ENCODE results near the gene PMF1. TPM values are rescaled to one million over a fixed set of nuclear protein-coding genes. Genes with fewer than 3 reads are reported as not detected.

PMF1 gene
- total RNA-seq, 1 experiment from 2014 or later: 115 TPM

DNA sequence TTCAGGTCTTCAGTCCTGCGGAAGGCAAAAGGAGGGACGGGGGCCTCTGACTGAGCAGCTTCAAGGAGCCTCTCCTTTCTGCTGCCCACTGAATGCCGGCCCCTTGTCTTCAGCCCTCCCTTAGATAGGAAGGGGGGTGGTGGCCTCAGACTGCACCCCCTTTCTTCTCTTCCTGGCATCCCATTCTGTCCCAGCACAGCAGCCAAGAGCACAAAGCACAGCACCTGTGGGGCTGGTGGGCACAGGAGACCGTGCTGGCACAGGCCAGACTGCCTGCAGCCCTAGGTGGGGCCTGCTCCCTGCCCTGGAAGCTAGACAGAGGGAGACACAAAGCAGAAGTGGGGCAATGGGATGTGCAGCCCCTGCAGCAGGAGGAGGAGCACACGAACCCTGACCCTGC lies 36.8 kb downstream of the PMF1 start:
- in situ Hi-C loops (cut with HindIII; ENCODE audit: low pct_unique_long_range_greater_than_20kb, low sequenced_read_pairs): no loop called here
- DNase-seq (ENCODE audit: low read depth): no peak

DNA sequence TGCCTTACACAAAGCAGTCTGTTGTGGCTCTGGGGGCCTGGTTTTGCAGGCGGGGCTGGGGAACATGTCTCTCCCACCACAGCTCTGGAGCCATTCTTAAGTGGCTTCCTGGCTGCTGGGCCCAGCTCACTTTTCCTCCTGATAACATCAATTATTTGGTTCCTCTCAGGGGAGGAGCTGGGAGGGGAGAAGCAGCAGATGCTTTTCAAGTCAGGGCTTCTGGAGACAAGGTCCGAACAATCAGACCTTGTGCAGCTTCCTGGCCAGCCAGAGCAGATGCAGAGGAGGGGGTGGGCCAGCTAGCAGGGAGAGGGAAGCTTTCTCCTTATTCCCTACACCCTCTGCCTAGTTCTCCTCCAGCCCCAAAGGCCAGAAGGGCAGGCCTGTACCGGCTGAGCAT lies 38.7 kb downstream of the PMF1 start:
- DNase-seq (ENCODE audit: low read depth): no peak
- in situ Hi-C loops (cut with HindIII; ENCODE audit: low pct_unique_long_range_greater_than_20kb, low sequenced_read_pairs): no loop called here

DNA sequence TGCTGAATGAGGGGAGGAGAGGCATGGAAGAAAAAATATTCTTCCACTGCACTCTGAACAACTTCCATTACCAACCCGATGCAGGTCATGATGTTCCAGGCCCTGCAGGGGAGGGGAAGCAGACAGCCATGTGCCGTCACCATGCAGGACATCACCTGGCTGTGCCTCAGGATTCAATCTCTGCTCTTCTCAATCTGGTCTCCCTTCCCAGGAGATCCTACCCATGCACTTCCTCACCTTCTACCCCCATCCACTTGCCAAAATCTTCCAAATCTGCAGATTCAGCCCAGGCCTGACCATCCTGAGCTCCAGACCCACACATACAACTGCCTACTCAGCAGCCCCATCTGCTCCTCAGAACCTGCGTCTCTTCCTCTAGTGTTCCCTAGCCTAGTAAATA lies 40.8 kb downstream of the PMF1 start:
- in situ Hi-C loops (cut with HindIII; ENCODE audit: low pct_unique_long_range_greater_than_20kb, low sequenced_read_pairs): no loop called here
- DNase-seq (ENCODE audit: low read depth): no peak

DNA sequence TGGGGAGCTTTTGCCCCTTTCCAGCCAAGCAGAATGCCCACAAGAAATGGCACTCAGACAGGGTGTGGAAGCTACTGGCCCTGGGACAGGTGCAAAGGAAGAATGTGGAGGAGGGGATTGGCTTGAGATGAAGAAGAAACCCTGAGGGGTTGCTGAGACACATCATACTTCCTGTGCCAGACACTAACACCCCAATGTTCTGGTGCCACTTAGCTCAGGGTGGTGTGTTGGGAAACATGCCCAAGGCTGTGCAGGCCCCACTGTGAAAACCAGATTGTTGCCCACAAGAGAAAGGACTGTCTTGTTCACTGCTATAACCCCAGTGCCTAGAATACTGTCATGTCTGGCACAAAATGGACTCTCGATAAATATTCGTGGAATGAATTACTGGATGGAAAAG lies 44.9 kb downstream of the PMF1 start:
- in situ Hi-C loops (cut with HindIII; ENCODE audit: low pct_unique_long_range_greater_than_20kb, low sequenced_read_pairs): no loop called here
- no peak for DNase-seq (ENCODE audit: low read depth)

DNA sequence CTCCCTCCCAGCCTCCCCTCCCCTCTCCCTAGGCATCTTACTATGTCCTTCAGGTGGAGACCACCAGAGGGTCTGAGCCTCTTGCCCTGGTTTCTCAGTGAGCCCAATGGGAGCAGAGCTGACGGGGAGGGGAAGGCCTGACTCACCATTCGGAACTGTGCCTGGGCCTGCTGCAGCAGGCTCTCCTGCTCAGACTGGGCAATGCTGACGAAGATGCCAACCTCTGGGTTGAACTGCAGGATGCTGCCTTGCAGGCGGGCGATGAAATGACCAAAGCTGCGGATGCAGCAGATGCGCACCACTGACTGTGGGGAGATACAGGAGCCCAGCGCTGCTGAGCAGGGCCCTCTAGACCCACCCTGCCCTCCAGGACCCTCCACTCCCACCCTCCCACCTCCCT lies 46.1 kb downstream of the PMF1 start:
- no peak for DNase-seq (ENCODE audit: low read depth)
- in situ Hi-C loops (cut with HindIII; ENCODE audit: low pct_unique_long_range_greater_than_20kb, low sequenced_read_pairs): no loop called here

DNA sequence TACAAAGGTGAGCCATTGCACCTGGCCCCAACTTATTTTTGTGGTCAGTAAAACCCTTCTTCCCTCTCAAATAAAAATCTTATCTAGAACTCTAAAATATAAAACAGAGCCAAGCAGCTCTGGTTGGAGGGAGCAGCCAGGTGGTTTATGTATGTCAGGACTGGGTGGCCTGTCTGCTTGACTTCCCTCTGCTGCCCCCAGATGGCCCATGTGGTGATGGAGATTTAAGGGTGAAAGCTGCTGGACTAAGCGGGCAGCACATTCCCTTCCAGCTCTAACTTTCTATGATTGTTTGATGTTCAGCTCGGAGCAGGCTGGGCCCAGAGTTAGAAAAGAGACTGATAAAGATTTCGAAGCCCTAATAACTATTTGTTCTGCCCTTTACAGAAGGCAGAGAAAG lies 47.0 kb downstream of the PMF1 start:
- in situ Hi-C loops (cut with HindIII; ENCODE audit: low pct_unique_long_range_greater_than_20kb, low sequenced_read_pairs): no loop called here

DNA sequence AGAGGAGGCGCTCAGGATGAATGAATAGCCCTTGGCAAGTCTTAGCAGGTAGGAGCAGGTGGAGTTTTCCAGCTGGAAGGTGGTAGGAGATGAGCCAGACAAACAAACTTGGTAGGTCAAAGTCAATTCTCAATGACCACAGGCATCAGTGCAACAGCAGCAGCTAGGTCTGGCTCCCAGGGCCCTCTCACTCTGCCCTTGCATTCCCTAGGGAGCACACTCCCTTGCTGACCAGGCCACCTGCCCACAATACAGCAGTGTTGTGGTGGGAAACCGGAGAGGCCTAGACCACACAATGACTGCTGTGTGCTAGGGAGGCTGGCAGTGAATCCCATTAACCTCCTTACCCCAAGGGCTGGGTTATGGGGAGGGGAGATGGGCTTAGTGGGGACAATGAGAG lies 48.1 kb downstream of the PMF1 start:
- no peak for DNase-seq (ENCODE audit: low read depth)

More for the DNA sequence above, 47.0 kb downstream of the PMF1 start:
- DNase-seq (ENCODE audit: low read depth): no peak

DNA sequence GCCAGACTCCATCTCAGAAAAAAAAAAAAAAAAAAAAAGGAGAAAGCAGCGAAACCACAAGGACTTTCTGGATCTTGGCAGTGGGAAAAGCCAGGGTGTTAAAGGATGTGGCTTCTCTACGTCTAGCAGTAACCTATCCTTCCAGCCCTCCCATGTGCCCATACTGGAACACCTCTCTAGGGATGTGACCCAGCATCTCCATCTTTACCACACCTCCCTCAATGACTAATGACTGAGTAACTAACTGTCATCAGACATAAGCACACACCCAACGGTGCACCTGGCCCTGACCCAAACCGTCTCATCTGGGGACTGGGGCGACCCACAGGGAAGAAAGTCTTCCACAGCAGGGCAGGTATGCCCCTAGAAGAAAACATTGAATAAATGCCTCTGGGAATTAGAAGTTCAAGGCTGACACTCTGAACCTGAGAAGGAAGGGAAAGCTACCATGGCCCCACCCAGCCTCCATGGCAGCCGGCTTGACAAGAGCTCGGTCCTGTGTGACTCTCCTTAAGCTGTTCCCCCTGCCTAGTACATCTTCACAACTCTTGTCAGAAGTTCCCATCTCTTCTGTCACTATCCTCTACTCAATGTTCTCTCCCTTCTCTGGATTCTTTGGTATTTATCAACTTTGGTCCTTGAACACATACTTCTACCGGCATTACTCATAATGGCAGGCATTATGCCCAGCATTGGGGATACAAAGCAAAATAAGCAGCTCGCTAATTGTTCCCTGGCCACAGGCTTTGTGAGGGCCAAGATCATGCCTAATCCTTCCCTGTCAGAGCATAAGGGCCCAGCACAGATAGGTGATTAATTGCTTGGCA lies 49.9 kb downstream of the PMF1 start:
- no peak for DNase-seq (ENCODE audit: low read depth)
- in situ Hi-C loops (cut with HindIII; ENCODE audit: low pct_unique_long_range_greater_than_20kb, low sequenced_read_pairs): no loop called here

More for the DNA sequence above, 48.1 kb downstream of the PMF1 start:
- in situ Hi-C loops (cut with HindIII; ENCODE audit: low pct_unique_long_range_greater_than_20kb, low sequenced_read_pairs): no loop called here

DNA sequence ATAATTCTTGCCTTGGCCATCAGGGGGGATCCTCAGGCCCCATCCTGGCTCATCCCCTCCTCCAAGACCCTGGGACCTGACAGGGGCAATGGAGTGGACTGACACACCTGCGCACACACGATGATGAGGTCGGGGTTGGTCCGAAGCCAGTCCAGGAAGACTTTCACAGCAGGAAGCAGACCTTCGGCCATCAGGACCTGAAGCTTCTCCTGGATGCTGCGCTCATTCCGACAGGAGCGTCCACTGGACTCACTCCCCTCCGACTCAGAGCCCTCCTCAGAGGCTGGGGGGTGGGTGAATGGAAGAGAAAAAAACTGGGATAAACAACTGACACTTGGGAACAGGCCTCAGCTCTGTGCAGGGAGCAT lies 50.5 kb downstream of the PMF1 start:
- in situ Hi-C loops (cut with HindIII; ENCODE audit: low pct_unique_long_range_greater_than_20kb, low sequenced_read_pairs): no loop called here

DNA sequence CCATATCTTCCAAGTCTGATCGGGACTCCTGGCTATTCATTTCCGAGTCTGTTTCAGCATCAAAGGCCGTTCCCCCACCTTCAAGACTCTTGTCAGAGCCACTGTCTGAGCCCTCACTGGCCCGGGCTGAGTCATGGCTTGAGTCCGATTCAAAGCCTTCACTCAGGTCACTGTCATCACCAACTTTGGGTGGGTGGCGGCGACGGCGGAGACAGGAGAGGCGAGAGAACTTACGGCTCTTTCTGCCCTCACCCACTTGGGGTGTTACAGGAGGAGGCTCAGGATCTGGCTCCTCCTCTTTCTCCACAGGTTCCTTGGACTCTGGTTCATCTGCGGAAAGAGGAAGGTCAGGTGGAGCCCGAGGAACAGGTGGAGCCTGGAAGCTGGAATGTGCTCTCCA lies 53.2 kb downstream of the PMF1 start:
- in situ Hi-C loops (cut with HindIII; ENCODE audit: low pct_unique_long_range_greater_than_20kb, low sequenced_read_pairs): no loop called here
- DNase-seq (ENCODE audit: low read depth): no peak

More for the DNA sequence above, 50.5 kb downstream of the PMF1 start:
- no peak for DNase-seq (ENCODE audit: low read depth)

DNA sequence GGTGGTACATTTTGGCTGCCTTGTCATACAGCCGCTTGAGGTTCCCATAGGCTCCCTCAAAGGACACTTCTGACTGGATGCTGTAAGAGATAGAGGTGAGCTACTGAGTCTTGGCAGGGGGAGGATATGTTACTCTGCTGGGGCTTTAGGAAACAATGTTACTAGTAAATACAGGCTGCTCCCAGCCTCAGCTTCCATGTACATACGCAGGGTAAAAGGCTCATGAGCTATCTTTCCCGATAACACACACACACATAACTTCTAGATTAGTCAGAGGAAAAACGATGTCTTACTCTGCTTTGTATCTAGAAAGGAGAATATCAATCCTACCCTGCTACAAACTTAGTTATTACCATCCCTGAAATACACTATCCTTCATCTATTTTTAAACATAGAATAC lies 55.5 kb downstream of the PMF1 start:
- in situ Hi-C loops (cut with HindIII; ENCODE audit: low pct_unique_long_range_greater_than_20kb, low sequenced_read_pairs): no loop called here
- DNase-seq (ENCODE audit: low read depth): no peak

DNA sequence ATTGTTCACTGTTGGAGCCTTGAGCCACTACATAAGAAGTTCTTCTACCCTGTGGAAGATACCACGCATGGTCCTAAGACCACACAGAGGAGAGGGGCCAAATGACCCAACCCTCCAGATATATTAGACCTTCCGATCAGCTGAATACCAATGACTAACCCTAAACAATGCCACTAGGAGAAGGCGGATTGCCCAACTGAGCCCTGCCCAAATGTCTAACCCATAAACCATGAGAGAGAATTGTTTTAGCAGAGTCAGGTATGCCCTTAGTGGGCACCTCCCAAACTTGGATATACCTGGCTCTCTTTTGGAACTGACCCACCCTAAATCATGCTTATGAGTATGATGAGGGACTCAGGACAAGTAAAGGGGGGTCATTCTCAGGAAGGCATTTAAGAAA lies 57.5 kb downstream of the PMF1 start:
- in situ Hi-C loops (cut with HindIII; ENCODE audit: low pct_unique_long_range_greater_than_20kb, low sequenced_read_pairs): no loop called here
- DNase-seq (ENCODE audit: low read depth): no peak

DNA sequence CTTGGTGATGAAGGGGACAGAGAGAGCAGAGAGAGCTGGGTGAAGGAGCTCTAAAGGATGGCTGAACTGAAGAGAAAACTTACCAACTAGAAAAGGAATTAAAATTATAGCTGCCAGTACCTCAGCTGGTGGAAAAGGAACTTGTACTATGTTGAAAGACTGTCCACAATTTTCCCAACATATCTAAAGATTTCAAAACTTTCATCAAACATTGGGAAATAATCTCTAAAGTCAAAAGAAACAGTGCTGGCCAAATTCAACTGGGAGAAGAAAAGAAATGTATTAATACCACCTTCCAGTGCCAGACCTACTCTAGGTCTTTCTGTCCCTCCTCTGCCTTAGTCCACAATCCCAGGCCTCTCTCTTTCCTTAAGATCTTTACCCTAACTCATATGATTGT lies 63.7 kb downstream of the PMF1 start:
- DNase-seq (ENCODE audit: low read depth): no peak
- in situ Hi-C loops (cut with HindIII; ENCODE audit: low pct_unique_long_range_greater_than_20kb, low sequenced_read_pairs): no loop called here

DNA sequence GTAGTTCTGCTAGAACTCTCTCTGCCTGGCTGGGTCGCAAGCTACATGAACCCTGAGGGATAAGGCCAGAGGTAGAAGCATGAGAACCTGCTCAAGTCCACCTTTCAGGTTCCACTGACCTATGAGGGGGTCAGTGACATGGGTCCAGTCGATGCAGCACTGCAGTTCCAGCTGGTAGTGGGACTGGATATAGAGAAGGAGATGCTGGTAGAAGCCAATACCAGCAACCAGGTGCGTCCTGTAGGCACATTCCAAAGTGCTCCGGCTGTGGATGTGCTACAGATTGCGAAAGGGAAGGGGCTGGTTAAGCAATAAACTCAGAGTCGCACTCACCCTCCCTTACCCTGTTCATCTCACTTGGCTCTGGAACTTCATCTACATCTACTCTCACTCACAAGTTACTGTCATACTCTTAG lies 64.2 kb downstream of the PMF1 start:
- no peak for DNase-seq (ENCODE audit: low read depth)
- in situ Hi-C loops (cut with HindIII; ENCODE audit: low pct_unique_long_range_greater_than_20kb, low sequenced_read_pairs): no loop called here

DNA sequence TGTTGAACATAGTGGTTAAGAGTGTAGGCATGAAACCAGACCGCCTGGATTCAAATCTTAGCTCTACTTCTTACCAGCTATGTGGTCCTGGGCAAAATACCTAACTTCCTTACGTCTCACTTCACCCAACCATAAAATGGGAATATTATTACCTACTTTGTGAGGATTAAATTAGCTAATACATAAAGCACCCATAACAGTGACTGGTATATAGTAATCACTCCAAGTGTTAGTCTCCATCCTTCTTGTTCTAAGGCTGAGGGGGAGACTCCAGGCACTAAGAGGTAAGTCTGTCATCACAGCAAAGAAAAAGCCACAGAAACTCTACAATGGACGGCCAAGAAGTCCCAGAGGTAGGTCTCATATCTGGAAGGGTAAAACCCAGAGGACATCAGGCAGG lies 67.0 kb downstream of the PMF1 start:
- in situ Hi-C loops (cut with HindIII; ENCODE audit: low pct_unique_long_range_greater_than_20kb, low sequenced_read_pairs): no loop called here
- no peak for DNase-seq (ENCODE audit: low read depth)

DNA sequence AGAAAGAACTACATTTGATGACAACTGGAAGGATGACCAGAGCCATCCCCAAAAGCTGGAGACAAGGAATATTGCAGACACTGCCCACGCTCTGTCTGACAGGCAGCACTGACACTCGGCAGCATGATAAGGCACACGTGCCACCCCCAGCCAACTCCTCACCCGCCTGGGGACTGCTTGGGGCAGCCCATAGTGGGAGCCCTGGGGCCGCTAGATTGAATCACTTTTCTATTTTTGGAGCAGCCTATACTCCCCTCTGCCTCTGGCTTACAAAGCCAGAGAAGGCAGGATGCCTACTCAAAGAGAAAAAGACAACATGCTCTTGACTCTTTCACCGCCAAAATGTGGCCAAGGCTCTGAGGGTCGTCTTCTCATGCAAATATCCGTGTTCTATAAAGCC lies 68.5 kb downstream of the PMF1 start:
- DNase-seq (ENCODE audit: low read depth): no peak
- in situ Hi-C loops (cut with HindIII; ENCODE audit: low pct_unique_long_range_greater_than_20kb, low sequenced_read_pairs): no loop called here

DNA sequence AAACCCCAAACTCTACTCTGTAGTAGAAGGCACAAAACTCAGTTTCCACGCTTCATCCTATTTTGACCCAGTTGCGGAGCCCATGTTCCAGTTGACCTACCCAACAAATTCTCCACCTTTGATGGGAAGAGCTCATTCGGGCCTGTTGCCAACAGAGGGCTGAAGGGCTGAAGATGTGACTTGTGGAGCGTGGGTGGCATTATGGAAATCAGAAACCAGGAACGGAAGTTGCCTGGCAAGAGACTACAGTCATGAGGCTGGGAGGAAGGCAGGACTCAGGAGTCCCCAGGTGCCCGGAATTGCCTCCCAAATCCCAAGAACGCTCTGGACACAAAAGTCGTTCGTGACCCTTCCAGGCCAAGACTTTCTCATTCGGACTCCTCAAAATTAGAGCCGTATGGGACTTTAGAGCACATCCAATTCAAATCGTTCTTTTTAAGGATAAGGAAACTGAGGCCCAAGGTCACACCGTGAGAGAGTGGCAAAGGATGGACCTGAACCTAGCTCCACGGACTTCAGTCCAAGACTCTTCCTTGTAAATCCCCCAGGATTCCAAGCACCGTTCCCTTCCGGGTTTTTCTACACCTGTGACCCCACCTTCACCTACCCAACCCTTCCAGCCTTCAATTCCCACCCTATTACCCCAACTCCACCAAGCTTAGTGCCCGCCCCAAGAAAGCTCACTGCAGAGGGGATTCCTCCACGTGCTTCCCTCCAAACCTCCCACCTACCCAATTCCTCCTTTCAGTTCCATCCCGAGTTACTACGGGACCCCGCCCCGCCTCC lies 69.1 kb downstream of the PMF1 start:
- DNase-seq (ENCODE audit: low read depth): peak; percentile 56
- in situ Hi-C loops (cut with HindIII; ENCODE audit: low pct_unique_long_range_greater_than_20kb, low sequenced_read_pairs): no loop called here

DNA sequence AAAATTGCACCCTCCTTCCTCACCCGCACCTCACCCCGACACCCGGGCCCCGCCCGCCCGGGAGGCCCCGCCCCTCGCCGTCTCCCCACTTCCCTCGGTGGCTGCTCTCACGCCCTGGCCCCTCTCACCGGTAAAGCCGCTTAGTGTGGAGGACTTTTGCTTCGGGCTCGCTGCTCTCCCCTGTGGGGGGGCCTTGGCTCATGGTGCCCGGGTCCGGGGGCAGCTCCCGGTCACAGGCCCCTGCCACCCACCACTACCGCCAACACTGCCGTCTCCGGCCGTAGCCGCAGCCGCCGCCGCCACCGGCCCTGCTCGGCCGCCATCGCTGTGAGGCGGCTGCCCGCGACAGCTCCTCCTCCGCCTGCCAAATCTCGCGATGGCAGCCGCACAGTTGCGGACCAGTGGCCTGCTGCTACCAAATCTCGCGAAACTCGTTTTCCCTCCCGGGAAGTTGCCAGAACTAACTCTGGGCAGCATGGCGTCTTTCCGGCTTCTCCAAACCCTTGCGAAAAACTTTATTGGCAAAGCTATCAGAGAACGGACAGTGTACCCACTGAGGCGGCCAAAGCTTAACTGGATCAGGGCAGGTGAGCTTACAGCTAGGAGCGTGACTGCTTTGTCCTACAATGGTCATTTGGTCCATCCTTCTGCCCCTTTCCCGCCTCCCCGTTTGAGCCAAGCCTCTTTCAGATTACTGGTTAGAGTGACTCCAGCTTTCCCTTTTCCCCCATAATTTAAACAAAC lies 69.8 kb downstream of the PMF1 start, which contains the start of gene SMG5:
TSS of gene SMG5 (minus strand) at position 347 of the 744 bp plus-strand sequence. CDS start at position 202, 145 bp downstream.
- in situ Hi-C loops (cut with HindIII; ENCODE audit: low pct_unique_long_range_greater_than_20kb, low sequenced_read_pairs): no loop called here

DNA sequence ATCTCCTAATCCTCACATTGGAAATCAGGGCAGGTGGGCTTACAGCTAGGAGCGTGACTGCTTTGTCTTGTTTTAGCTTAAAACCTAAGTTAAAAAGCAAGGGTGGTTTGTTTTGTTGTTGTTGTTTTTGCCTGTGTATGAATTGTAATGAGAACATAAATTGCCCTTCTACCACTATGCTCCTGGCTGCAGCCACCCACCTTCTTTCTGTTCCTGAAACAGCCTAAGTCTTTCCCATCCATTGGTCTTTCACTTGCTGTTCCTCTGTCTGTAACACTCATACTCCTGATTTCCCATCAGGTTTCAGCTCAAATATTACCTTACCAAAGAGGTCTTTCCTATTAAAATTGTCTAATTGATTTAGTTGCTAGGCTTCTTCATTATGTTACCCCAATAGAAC lies 70.7 kb downstream of the PMF1 start:
- in situ Hi-C loops (cut with HindIII; ENCODE audit: low pct_unique_long_range_greater_than_20kb, low sequenced_read_pairs): no loop called here
- no peak for DNase-seq (ENCODE audit: low read depth)

More for the DNA sequence above, 69.8 kb downstream of the PMF1 start, which contains the start of gene SMG5:
- peak; percentile 93 for DNase-seq (ENCODE audit: low read depth)

Data from Caki2 (cell line).